ENCODE measurements around the gene ADD1.
A peak's percentile ranks its signal among the peaks of the same experiment; 100 is the strongest.

Gene ADD1

GRCh38 chr4:2832309-2832980 is 11.2 kb upstream of the ADD1 start:
- H3K4me1 ChIP-seq (ENCODE audit: insufficient read depth, low read length) = peaks cover 4% of the 10 kb centered on the region
- H3K9me3 ChIP-seq (ENCODE audit: control insufficient read depth, insufficient read depth, low read length) = no peaks in the 10 kb centered on the region
- no peak overlapping the region for H3K9ac ChIP-seq (ENCODE audit: low read depth, low read length)
- H3K36me3 ChIP-seq (ENCODE audit: insufficient read depth, low read length) = 0 out of 2 replicates have a peak, but pooled peaks cover 7% of the 10 kb centered on the region

- Histone ChIP-seq H3K9me3 (ENCODE audit: control insufficient read depth, insufficient read depth, low read length) (no peaks in the 10 kb centered on the region), H3K4me1 (ENCODE audit: insufficient read depth, low read length) (peaks cover 10% of the 10 kb centered on the region)
These were observed 10.5 kb upstream of the ADD1 start for GRCh38 chr4:2832981-2833670.

GRCh38 chr4:2833671-2834000 is 10.0 kb upstream of the ADD1 start:
- no peaks in the 10 kb centered on the region for H3K9me3 ChIP-seq (ENCODE audit: control insufficient read depth, insufficient read depth, low read length)
- peaks cover 12% of the 10 kb centered on the region for H3K4me1 ChIP-seq (ENCODE audit: insufficient read depth, low read length)
- 0 out of 2 replicates have a peak, but pooled peaks cover 7% of the 10 kb centered on the region for H3K36me3 ChIP-seq (ENCODE audit: insufficient read depth, low read length)
- H3K9ac ChIP-seq (ENCODE audit: low read depth, low read length) = no peak overlapping the region

More at GRCh38 chr4:2832981-2833670, 10.5 kb upstream of the ADD1 start:
- Histone ChIP-seq H3K9ac (ENCODE audit: low read depth, low read length) (no peak overlapping the region), H3K36me3 (ENCODE audit: insufficient read depth, low read length) (0 out of 2 replicates have a peak, but pooled peaks cover 7% of the 10 kb centered on the region)

- no peaks in the 10 kb centered on the region for H3K9me3 ChIP-seq (ENCODE audit: control insufficient read depth, insufficient read depth, low read length)
- no peak overlapping the region for H3K9ac ChIP-seq (ENCODE audit: low read depth, low read length)
- H3K36me3 ChIP-seq (ENCODE audit: insufficient read depth, low read length) = 0 out of 2 replicates have a peak, but pooled peaks cover 7% of the 10 kb centered on the region
- peaks cover 12% of the 10 kb centered on the region for H3K4me1 ChIP-seq (ENCODE audit: insufficient read depth, low read length)
These were observed 9.4 kb upstream of the ADD1 start for GRCh38 chr4:2834001-2834921.

- no peak overlapping the region for H3K9ac ChIP-seq (ENCODE audit: low read depth, low read length)
- peaks cover 12% of the 10 kb centered on the region for H3K4me1 ChIP-seq (ENCODE audit: insufficient read depth, low read length)
- H3K36me3 ChIP-seq (ENCODE audit: insufficient read depth, low read length) = 0 out of 2 replicates have a peak, but pooled peaks cover 7% of the 10 kb centered on the region
- H3K9me3 ChIP-seq (ENCODE audit: control insufficient read depth, insufficient read depth, low read length) = no peaks in the 10 kb centered on the region
These were observed 7.7 kb upstream of the ADD1 start for GRCh38 chr4:2835978-2836377.

GRCh38 chr4:2836391-2836859 is 7.2 kb upstream of the ADD1 start:
- H3K36me3 ChIP-seq (ENCODE audit: insufficient read depth, low read length) = 0 out of 2 replicates have a peak, but pooled peaks cover 7% of the 10 kb centered on the region
- no peaks in the 10 kb centered on the region for H3K9me3 ChIP-seq (ENCODE audit: control insufficient read depth, insufficient read depth, low read length)
- peaks cover 12% of the 10 kb centered on the region for H3K4me1 ChIP-seq (ENCODE audit: insufficient read depth, low read length)
- H3K9ac ChIP-seq (ENCODE audit: low read depth, low read length) = no peak overlapping the region

- H3K4me1 ChIP-seq (ENCODE audit: insufficient read depth, low read length) = peaks cover 12% of the 10 kb centered on the region
- H3K9me3 ChIP-seq (ENCODE audit: control insufficient read depth, insufficient read depth, low read length) = no peaks in the 10 kb centered on the region
- H3K9ac ChIP-seq (ENCODE audit: low read depth, low read length) = no peak overlapping the region
- 0 out of 2 replicates have a peak, but pooled peaks cover 7% of the 10 kb centered on the region for H3K36me3 ChIP-seq (ENCODE audit: insufficient read depth, low read length)
These were observed 6.3 kb upstream of the ADD1 start for GRCh38 chr4:2837110-2837903.

GRCh38 chr4:2837904-2838496 is 5.6 kb upstream of the ADD1 start:
- Histone ChIP-seq H3K9ac (ENCODE audit: low read depth, low read length) (no peak overlapping the region), H3K4me1 (ENCODE audit: insufficient read depth, low read length) (peaks cover 15% of the 10 kb centered on the region), H3K36me3 (ENCODE audit: insufficient read depth, low read length) (0 out of 2 replicates have a peak, but pooled peaks cover 7% of the 10 kb centered on the region), H3K9me3 (ENCODE audit: control insufficient read depth, insufficient read depth, low read length) (no peaks in the 10 kb centered on the region)

- Histone ChIP-seq H3K4me1 (ENCODE audit: insufficient read depth, low read length) (peaks cover 15% of the 10 kb centered on the region), H3K9ac (ENCODE audit: low read depth, low read length) (no peak overlapping the region), H3K36me3 (ENCODE audit: insufficient read depth, low read length) (0 out of 2 replicates have a peak, but pooled peaks cover 5% of the 10 kb centered on the region), H3K9me3 (ENCODE audit: control insufficient read depth, insufficient read depth, low read length) (no peaks in the 10 kb centered on the region)
These were observed 4.6 kb upstream of the ADD1 start for GRCh38 chr4:2839060-2839459.

GRCh38 chr4:2842687-2843262 is 869 bp upstream of the ADD1 start:
- H3K9ac ChIP-seq (ENCODE audit: low read depth, low read length) = peak overlapping the region; percentile 78
- no peaks in the 10 kb centered on the region for H3K36me3 ChIP-seq (ENCODE audit: insufficient read depth, low read length)
- H3K4me1 ChIP-seq (ENCODE audit: insufficient read depth, low read length) = peaks cover 8% of the 10 kb centered on the region
- no peaks in the 10 kb centered on the region for H3K9me3 ChIP-seq (ENCODE audit: control insufficient read depth, insufficient read depth, low read length)

GRCh38 chr4:2843941-2844584 is 419 bp downstream of the ADD1 start:
- no peaks in the 10 kb centered on the region for H3K36me3 ChIP-seq (ENCODE audit: insufficient read depth, low read length)

GRCh38 chr4:2846172-2846571 is 2.5 kb downstream of the ADD1 start:
- H3K4me1 ChIP-seq (ENCODE audit: insufficient read depth, low read length) = peaks cover 9% of the 10 kb centered on the region; the same call in 1 of the 2 replicates
- no peaks in the 10 kb centered on the region for H3K9me3 ChIP-seq (ENCODE audit: control insufficient read depth, insufficient read depth, low read length)
- H3K9ac ChIP-seq (ENCODE audit: low read depth, low read length) = no peak overlapping the region
- H3K36me3 ChIP-seq (ENCODE audit: insufficient read depth, low read length) = no peaks in the 10 kb centered on the region

More at GRCh38 chr4:2843941-2844584, 419 bp downstream of the ADD1 start:
- Histone ChIP-seq H3K9ac (ENCODE audit: low read depth, low read length) (peak overlapping the region; percentile 79), H3K4me1 (ENCODE audit: insufficient read depth, low read length) (peaks cover 9% of the 10 kb centered on the region; the same call in 1 of the 2 replicates), H3K9me3 (ENCODE audit: control insufficient read depth, insufficient read depth, low read length) (no peaks in the 10 kb centered on the region)
